Activated B cell treated with CpG ODN at 0.5 μM for 24 hours (primary cell): ENCODE measurements around the gene HNRNPM. TPM values are rescaled to one million over a fixed set of nuclear protein-coding genes. Genes with fewer than 3 reads are reported as not detected.

Experiments used
- ATAC-seq: fragments of 200-7000 bp; cut with Tn5 transposase; one replicate; pipeline ENCODE4 v1.10.0; 2021; ENCODE audit warnings: low read depth, mild to moderate bottlenecking, moderate library complexity
- CTCF ChIA-PET: fragments of 350-600 bp; sonication (Branson Sonifier 250); formaldehyde crosslinking; loops from one replicate; lab custom pipeline; 2021; ENCODE audit warnings: antibody characterized with exemption; lab: Charles Lee
- POLR2A ChIA-PET: fragments of 350-600 bp; sonication (Branson Sonifier 250); formaldehyde crosslinking; loops from one replicate; lab custom pipeline; 2021; ENCODE audit warnings: antibody characterized with exemption; lab: Charles Lee
- DNase-seq: peaks from one replicate; pipeline ENCODE4 v3.0.0; 2022
- H3K27ac Mint-ChIP-seq: one replicate; pipeline ENCODE4 v1.8.0; 2020; ENCODE audit warnings: mixed read lengths
- H3K27me3 Mint-ChIP-seq: one replicate; pipeline ENCODE4 v1.8.0; 2021; ENCODE audit warnings: mixed read lengths
- H3K36me3 Mint-ChIP-seq: one replicate; pipeline ENCODE4 v1.8.0; 2021; ENCODE audit warnings: low read depth, mixed read lengths
- H3K4me1 Mint-ChIP-seq: one replicate; pipeline ENCODE4 v1.8.0; 2021; ENCODE audit warnings: mixed read lengths
- H3K4me3 Mint-ChIP-seq: one replicate; pipeline ENCODE4 v1.8.0; 2020; ENCODE audit warnings: mild to moderate bottlenecking, mixed read lengths
- H3K9me3 Mint-ChIP-seq: one replicate; pipeline ENCODE4 v1.8.0; 2020; ENCODE audit warnings: mixed read lengths
- intact Hi-C: fragments of 100-400 bp; cut with micrococcal nuclease; formaldehyde crosslinking; loops from one replicate; pipeline ENCODE4 v1.15.1; 2024
- total RNA-seq: library from RNA; stranded (reverse); gene quantifications from 2 replicates; pipeline ENCODE4 v1.2.3, GENCODE V29; 2022
- TF ChIP-seq, protein P1 (sequence below): fragments of 200-600 bp; IDR thresholded peaks from one replicate; pipeline ENCODE4 v1.8.0; 2022; ENCODE audit warnings: antibody characterized with exemption, mild to moderate bottlenecking

Gene HNRNPM
- total RNA-seq, 1 donor from 2014 or later, result 282 TPM

DNA sequence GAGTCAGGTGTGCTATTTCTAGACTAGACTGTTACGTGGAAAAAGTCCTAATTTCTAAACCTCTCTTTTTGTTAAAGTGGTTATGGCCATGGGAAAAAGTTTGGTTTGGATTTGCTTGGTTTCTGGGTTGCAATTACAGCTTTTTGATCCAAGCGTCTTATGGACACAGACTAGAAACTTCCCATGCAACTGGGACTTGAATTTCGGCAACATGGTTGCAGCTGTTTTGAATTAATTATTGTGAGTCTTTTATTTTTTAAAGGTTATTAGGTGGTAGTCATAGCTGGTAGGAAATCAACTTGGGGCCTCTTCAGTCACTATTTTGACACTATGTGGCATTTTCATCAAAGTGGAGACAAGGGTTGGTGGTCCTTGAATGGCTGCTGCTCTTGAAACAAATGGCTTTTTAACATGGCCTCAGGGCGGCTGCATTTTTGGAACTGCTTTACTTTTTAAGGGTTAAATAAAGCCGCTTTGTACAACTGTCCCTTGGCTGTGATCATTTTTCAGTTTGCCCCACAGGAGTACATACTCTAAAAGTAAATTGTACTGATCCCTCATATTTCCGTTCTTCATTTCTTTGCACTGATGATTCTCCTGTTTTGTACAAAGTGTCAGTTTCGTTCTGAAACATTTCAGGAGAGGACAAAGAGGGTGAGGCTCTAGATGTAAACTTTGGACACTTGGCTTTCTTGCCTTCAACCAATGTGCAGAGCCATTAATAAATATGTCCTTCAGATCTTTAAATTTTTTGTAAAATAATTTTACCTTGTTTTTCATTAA, 15.9 kb downstream of the HNRNPM start:
- ATAC-seq (no peak), DNase-seq (no peak)
- intact Hi-C loops, result no loop called here
- TF ChIP-seq, protein P1, sequence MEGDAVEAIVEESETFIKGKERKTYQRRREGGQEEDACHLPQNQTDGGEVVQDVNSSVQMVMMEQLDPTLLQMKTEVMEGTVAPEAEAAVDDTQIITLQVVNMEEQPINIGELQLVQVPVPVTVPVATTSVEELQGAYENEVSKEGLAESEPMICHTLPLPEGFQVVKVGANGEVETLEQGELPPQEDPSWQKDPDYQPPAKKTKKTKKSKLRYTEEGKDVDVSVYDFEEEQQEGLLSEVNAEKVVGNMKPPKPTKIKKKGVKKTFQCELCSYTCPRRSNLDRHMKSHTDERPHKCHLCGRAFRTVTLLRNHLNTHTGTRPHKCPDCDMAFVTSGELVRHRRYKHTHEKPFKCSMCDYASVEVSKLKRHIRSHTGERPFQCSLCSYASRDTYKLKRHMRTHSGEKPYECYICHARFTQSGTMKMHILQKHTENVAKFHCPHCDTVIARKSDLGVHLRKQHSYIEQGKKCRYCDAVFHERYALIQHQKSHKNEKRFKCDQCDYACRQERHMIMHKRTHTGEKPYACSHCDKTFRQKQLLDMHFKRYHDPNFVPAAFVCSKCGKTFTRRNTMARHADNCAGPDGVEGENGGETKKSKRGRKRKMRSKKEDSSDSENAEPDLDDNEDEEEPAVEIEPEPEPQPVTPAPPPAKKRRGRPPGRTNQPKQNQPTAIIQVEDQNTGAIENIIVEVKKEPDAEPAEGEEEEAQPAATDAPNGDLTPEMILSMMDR, result no peak
- Mint-ChIP-seq H3K4me3 (no peak overlapping the region), H3K36me3 (peaks cover 92% of the 10 kb centered on the region), H3K27ac (peak overlapping the region; percentile 12), H3K9me3 (no peaks in the 10 kb centered on the region), H3K4me1 (peaks cover 60% of the 10 kb centered on the region), H3K27me3 (no peaks in the 10 kb centered on the region)
- CTCF ChIA-PET, result no interaction called here
- POLR2A ChIA-PET, result no interaction called here

DNA sequence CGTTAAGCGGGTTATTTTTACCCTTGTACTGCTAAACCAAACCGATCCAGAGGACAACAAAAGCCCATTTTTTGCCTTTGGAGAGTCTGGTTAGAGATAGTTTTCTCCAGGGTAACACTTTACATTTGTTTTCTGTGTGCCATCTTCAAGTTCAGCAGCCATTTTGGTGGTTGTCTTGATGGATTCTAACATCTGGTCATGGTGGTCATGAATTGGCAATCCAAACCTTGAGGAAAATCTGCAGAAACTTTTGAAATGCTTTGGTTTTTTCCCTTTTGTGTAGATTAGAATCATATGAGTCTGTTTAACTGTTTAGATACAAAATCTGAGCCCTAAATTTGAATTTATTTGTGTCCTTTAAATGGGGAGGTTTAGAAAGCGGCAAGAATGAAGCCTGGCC, 16.6 kb downstream of the HNRNPM start:
- ChIA-PET CTCF (no interaction called here), POLR2A (interaction anchor here (0.5 kb wide), 1 partner anchor 16 kb away, joined by 4 read pairs; no protein-coding TSS in a partner anchor)
- Mint-ChIP-seq H3K36me3 (peaks cover 92% of the 10 kb centered on the region), H3K9me3 (no peaks in the 10 kb centered on the region), H3K4me3 (no peak overlapping the region), H3K27ac (no peak overlapping the region), H3K4me1 (peaks cover 57% of the 10 kb centered on the region), H3K27me3 (no peaks in the 10 kb centered on the region)
- TF ChIP-seq, protein P1, result no peak
- intact Hi-C loops, result no loop called here
- DNase-seq, result no peak
- no peak for ATAC-seq

DNA sequence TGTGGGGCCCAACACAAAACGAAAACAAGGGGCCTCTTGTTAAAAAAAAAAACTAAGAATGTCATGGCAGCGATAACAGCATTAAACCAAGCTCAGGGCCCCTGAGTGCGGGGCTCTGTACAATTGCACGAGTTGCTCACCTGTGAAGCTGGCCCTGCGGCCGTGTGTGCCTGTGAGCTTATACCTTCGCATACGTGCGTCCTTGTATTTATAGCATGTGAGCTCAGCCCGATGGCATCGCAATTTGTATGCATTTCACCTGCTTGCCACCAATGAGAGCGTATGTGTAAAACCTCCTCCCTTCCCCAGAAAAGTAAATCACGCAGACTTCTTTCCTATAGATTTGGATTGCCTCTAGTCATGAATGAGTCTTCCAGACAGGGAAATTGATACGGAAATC, 17.1 kb downstream of the HNRNPM start:
- H3K36me3 Mint-ChIP-seq, result peaks cover 92% of the 10 kb centered on the region
- CTCF ChIA-PET, result interaction anchor here (1.2 kb wide), 1 partner anchor 49 kb away, joined by 3 read pairs; the partner anchor contains the start of gene MARCHF2
- DNase-seq (no peak), ATAC-seq (no peak)
- intact Hi-C loops, result no loop called here
- H3K27ac Mint-ChIP-seq, result peak overlapping the region; percentile 35
- TF ChIP-seq, protein P1, result no peak
- POLR2A ChIA-PET, result interaction anchor here (0.5 kb wide), 1 partner anchor 15 kb away, joined by 4 read pairs; no protein-coding TSS in a partner anchor
- H3K4me3 Mint-ChIP-seq, result no peak overlapping the region
- no peaks in the 10 kb centered on the region for H3K27me3 Mint-ChIP-seq
- H3K9me3 Mint-ChIP-seq, result no peaks in the 10 kb centered on the region
- peaks cover 52% of the 10 kb centered on the region for H3K4me1 Mint-ChIP-seq

DNA sequence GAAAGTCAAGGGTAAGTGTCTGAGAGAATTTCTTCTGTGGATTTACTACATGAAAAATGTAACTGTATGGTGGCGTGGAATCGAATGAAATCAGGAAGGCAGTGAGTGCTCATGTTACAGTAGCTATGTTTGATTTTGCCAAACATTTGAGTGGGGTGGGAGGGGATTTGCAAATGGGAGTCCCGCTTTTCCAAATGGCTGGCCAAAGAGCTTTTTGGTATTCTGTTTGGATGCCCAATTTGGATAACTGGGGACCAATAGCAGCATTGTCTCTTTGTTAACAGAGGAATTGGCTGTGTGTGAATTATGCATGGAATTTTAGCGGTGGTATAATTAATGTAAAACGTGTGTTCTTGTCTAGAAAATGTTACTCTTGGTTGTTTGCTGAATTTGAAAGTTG, 17.8 kb downstream of the HNRNPM start:
- Mint-ChIP-seq H3K27ac (no peak overlapping the region), H3K9me3 (no peaks in the 10 kb centered on the region), H3K4me3 (no peak overlapping the region), H3K4me1 (peaks cover 48% of the 10 kb centered on the region), H3K27me3 (no peaks in the 10 kb centered on the region), H3K36me3 (peaks cover 92% of the 10 kb centered on the region)
- TF ChIP-seq, protein P1, result no peak
- CTCF ChIA-PET, result interaction anchor here (1.2 kb wide), 1 partner anchor 49 kb away, joined by 3 read pairs; the partner anchor contains the start of gene MARCHF2
- intact Hi-C loops, result no loop called here
- POLR2A ChIA-PET, result no interaction called here
- no peak for ATAC-seq
- DNase-seq, result no peak

DNA sequence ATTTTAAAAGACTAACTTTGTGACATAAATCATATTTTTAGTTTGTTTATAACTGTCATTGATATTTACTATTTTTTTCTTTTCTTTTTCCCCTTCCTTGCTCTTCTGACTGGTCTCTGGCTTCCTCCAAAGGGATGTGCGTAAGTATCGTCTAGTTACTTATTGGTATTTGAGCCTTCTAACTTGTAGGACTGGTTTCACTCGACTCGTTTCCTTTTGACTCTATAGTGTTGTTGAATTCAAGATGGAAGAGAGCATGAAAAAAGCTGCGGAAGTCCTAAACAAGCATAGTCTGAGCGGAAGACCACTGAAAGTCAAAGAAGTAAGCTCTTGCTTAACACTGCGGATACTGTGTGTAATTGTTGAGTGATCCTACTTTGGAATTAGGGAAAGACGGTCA, 18.6 kb downstream of the HNRNPM start:
- Mint-ChIP-seq H3K4me1 (peaks cover 40% of the 10 kb centered on the region), H3K27me3 (no peaks in the 10 kb centered on the region), H3K4me3 (no peak overlapping the region), H3K27ac (no peak overlapping the region), H3K9me3 (no peaks in the 10 kb centered on the region), H3K36me3 (peaks cover 92% of the 10 kb centered on the region)
- ATAC-seq (no peak), DNase-seq (no peak)
- POLR2A ChIA-PET, result no interaction called here
- intact Hi-C loops, result no loop called here
- TF ChIP-seq, protein P1, result no peak
- CTCF ChIA-PET, result no interaction called here
